Activated effector memory CD4-positive, alpha-beta T cell treated with anti-CD3 and anti-CD28 coated beads, Interleukin-2, amount 50 U/mL, for 16 hours (primary cell): Measurements from ENCODE around the gene CBR1.
A peak's percentile ranks its signal among the peaks of the same experiment; 100 is the strongest.

Source experiments
- DNase-seq: peaks from one replicate; pipeline ENCODE4 v3.0.0-alpha.2; 2020

CBR1 gene

GRCh38 chr21:36069713-36070583 lies at the start of gene CBR1:
CBR1 (plus strand) TSS chr21:36070024; CDS start chr21:36070116, 92 bp downstream.
- DNase-seq = peak; percentile 96

GRCh38 chr21:36021251-36021837 lies 48.5 kb upstream of the CBR1 start:
- no peak for DNase-seq

DNA sequence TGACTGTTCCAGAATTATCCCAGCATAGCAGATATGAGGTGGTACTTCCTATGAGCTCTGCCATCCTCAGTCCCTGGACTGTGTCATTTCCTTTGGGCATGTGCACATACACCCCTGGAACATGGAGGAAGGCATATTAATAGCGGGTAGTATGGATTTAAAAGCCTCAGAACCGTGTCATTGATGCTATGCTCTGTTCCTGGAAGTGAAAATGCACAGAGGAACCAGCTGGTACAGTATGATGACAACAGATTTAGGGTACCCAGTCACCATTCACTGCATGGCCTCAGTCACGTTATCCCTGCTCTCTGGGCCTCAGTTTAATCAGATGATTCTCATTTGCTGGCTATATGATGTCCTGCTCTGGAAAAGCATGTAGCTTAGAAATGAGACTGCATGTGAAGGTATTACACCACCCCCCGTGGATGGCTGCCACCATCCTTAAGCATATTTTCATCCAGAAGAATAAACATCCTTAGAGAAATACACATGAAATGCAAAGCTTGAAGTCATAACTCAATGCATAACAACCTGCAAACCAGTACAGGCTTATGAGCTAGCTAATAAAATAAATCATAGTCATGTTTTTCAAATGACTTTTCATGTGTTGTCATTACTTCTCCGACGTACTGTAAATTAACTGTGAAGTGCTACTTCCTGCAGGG lies 47.3 kb upstream of the CBR1 start:
- no peak for DNase-seq

GRCh38 chr21:36023092-36023480 lies 46.7 kb upstream of the CBR1 start:
- no peak for DNase-seq

- DNase-seq = no peak
Measured at GRCh38 chr21:36024782-36025181, 45.0 kb upstream of the CBR1 start.

DNA sequence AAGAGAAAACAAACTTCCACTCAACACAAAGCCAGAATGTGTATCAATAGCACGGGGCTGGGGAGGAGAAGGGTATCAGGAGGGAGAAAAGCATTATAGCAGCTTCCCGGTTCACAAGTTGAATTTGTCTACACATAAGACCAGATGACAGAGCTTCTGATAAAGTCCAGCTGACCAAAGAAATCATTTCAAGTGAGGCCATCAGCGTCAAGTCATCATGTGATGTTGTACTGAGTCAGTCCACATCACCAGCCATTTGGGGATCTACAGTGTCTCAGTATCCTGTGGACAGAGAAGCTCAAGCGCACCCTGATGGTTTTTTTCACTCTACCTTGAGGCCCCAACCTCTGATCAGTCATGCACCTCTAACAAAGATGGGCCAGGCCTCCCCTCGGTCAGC lies 42.5 kb upstream of the CBR1 start:
- no peak for DNase-seq

DNA sequence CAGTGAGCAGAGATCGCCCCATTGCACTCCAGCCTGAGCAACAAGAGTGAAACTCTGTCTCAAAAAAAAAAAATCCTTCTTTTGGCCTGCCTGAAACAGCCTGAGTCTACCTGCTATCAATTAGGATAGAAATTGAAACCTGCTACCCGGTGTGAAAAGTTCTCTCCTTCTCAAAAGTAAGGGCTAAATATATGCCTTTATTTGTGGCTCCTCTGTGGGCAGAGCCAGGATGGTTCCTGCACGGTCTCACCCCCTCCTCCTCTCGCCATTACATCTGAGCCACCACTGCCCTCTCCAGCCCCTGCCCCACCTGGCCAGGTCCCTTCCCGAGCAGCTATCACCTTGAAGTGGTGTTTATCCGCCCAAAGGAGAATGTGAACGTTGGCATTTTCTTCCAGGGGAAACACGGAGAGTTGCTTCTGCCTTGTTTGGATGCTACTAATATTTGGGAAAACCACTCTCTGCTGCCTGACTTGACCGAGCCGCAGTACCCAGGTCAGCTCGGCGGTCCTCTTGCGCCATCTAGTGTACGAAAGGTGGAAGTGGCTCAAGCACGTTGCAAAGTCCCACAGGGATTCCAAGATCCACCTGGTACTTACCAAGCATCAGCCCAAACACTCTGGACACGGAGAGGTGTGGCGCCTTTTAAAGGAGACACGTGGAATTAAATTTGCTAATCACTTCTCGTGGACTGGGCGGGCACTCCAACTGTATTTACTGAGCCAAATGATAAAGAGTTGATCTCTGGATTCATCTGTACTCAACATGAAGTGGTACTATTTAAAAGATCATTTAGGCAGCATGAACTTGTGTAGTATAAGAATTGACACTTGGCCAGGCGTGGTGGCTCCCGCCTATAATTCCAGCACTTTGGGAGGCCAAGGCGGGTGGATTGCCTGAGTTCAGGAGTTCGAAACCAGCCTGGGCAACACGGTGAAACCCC lies 41.4 kb upstream of the CBR1 start:
- peak; percentile 87 for DNase-seq

- no peak for DNase-seq
Measured at GRCh38 chr21:36029309-36029708, 40.5 kb upstream of the CBR1 start.

GRCh38 chr21:36030581-36031189 lies 39.1 kb upstream of the CBR1 start:
- DNase-seq = no peak

- DNase-seq = no peak
Measured at GRCh38 chr21:36032647-36033406, 37.0 kb upstream of the CBR1 start.

- DNase-seq = no peak
Measured at GRCh38 chr21:36034211-36034913, 35.5 kb upstream of the CBR1 start.

GRCh38 chr21:36035381-36035791 lies 34.4 kb upstream of the CBR1 start:
- no peak for DNase-seq

DNA sequence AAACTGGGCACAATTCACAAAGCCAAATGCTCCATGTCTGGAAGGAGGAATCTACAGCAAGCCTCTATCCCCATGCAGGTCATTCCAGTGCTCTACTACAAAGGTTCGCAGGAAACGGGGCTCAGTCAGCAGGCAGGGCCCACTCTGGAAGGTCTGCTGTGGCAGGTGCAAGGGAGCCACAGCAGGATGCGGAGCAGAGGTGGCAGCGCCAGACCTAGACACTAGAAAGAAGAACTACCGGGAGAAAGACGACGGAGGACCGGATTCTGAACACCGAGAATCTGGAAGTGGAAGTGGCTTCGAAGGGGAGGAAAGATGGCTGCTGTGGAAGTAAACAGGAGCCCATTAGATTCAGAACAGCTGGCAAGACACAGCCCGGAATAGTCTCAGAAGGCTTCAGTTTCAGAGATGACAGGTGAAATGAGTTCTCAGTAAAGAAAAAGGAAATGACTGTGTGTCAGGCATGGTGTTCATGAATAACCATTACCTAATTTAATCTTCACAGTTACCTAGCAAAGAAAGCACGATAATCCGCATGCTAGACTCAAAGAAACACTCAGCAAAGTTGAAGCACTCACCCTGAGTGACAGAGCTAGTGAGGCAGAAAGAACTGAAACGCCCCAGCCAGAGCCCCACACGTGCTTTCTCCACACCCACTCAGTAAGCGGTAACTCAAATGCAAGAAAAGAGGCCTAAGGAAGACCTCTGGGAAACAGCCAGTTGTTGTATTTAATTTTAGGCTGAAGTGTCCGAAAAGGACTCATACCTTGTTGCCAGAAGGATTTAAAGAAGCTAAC lies 30.9 kb upstream of the CBR1 start:
- no peak for DNase-seq

DNA sequence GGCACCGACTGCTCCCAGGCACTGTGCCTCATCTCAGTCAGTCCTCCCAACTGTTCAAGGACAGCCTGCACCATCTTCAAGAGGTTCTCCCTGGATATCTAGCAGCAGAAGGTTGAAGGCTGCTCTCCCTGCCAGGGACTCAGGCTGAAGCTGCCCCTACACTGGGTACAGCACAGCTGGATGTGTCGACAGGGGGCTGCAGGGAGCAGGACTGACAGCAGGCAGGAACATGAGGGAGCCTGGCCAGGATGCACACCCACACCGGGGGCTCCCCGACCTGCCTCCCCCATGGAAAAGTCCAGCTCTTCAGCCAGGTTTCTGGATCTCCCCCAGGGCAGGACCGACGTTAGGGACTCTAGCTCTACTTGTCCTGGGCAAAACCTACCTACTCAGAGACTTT lies 30.0 kb upstream of the CBR1 start:
- DNase-seq = no peak

GRCh38 chr21:36040389-36040788 lies 29.4 kb upstream of the CBR1 start:
- DNase-seq = no peak

DNA sequence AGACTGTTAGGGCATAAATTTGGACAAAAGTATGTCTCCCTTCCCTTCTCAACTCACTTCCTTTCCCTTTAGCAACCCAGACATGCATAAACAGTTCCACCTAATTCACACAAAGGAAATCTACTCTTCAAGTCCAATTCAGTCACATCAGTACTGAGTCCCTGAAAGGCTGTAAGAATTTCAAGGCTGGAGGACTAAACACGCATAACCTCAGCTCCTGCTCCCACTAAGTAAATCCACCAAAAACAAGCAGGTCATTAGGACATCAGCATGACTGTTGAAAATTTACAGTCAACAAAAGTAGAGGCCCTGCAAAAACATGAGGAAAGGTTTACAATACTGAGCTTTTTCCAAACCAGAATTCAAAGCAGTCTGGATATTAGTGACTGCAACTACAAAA lies 27.9 kb upstream of the CBR1 start:
- DNase-seq = no peak

GRCh38 chr21:36044056-36044455 lies 25.8 kb upstream of the CBR1 start:
- DNase-seq = no peak

- DNase-seq = no peak
Measured at GRCh38 chr21:36045993-36046392, 23.8 kb upstream of the CBR1 start.

DNA sequence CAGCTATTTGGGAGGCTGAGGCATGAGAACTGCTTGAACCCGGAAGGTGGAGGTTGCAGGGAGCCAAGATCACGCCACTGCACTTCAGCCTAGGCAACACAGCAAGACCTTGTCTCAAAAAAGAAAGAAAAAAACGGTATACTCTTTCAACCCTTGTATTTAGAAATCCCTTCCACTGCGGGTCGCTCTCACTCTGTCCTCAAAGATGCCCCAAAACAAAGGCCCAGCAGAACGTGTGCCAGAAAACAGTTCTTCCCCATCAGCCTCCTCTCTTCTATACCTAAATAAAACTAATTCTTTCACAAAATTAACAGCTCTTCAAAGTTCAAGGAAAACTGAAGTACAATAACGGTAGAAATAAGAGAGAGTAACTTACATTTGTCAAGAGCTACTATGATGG lies 22.7 kb upstream of the CBR1 start:
- DNase-seq = no peak

DNA sequence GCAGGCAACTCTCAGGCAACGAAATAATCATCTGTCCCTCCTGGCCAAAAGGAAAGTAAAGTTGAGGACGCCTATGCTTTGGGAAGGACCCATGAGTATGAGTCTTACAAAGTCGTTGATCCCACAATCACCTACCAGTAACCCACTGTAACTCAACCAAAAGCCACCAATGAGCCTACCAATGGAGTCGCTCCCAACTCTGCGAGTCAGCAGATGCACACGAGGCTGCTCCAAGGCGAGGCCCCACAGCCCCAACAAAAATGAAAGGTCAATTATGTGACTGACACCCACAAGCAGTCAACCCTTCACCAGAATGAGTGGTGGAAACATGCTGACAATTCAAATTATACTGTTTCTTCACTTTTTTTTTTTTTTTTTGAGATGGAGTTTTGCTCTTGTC lies 21.5 kb upstream of the CBR1 start:
- no peak for DNase-seq
